Choroid plexus epithelial cell (primary cell): Measurements from ENCODE around the gene WBP4.
"Not testable (repeated sequence)": the region's sequence is repeated elsewhere in the genome, so short reads cannot be mapped to it uniquely, and the experiment has no call there.

Source experiments
- DNase-seq: peaks from one replicate; pipeline ENCODE4 v3.0.0-alpha.2; 2010; ENCODE audit warnings: low read depth
- H3K4me3 ChIP-seq: 2 replicates; pipeline ENCODE4 v1.5.1; 2011; ENCODE audit warnings: low read depth, mild to moderate bottlenecking, control low read depth, low read length, moderate library complexity
- CTCF ChIP-seq: conservative IDR thresholded peaks from 2 replicates; pipeline ENCODE4 v1.5.1; 2011; ENCODE audit warnings: low read depth, mild to moderate bottlenecking, control low read depth, inconsistent platforms, low read length, moderate library complexity

The WBP4 gene

DNA sequence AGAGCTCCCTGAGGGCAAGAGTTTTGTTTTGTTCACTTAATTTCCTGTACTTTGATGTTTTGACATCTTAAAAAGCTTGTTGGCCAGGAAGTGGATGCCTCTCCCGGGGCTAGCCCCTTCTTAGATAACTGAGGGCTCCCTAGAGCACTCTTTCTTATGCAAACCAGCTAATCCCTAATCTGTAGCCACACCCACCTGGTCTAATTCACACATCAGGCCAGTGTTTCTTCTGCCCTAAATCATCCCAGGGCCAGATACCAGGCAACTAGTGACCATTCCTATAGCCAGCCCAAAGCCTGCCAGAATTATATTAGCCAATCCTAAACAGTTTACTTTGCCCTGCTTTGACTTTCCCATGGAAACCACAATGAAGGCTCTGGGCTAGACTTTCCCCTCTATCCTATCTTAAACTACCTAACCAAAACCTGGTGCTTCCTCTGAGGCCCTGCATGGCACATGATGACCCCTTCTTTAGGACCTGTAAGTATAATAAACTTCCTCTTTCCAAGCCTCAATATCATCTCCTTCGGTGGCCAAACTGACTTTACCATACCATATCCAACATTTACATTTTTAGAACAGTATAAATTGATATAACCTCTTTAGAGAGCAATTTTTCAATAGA, 24.8 kb downstream of the WBP4 start:
- DNase-seq: no peak
- TF ChIP-seq CTCF: no peak
- H3K4me3 ChIP-seq: no peak overlapping the region

DNA sequence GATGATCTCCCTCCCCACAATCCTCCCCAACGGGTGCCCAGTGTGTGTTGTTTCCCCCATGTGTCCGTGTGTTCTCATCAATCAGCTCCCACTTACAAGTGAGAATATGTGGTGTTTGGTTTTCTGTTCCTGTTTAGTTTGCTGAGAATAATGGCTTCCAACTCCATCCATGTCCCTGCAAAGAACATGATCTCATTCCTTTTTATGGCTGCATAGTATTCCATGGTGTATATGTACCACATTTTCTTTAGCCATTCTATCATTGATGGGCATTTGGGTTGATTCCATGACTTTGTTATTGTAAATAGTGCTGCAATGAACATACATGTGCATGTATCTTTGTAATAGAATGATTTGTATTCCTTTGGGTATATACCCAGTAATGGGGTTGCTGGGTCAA, 34.4 kb downstream of the WBP4 start:
- DNase-seq, H3K4me3 ChIP-seq: not testable (repeated sequence)

DNA sequence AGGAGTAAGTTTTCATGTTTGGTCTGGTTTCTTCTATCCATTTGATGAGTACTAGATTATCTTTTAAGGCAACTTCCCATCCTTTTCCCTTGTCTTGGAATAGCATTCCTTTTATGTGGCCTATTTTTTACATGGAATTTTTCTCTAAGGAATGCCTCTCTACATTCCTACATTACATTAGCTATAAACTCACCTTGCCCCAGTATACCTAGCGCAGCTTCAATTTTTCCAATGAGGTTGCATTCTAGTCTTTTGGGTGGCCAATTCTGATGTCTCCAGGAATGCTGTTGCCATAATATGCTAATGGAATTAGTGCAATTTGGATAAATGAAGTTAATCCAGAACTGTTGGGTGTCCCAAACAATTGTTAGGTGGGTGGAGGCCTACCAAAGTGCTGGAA, 37.5 kb downstream of the WBP4 start:
- H3K4me3 ChIP-seq: no peak overlapping the region
- TF ChIP-seq CTCF: no peak
- no peak for DNase-seq

DNA sequence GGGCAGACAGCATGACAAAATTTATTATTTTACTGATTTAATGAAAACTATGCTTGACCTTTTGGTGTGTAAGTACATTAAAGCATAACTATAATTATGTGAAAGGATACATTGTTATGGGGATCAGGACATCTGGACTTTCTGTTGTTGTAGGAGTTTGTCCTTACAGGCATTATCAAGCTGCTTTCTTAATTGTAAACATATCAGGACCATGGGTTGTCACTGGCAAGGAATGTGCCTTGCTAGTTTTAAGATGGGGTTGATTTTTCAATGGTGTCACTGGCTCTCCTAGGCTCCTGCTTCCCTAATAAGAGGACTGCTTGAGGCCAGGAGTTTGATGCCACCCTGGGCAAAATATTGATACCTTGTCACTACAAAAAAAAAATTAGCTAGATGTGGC, 38.7 kb downstream of the WBP4 start:
- no peak for DNase-seq
- no peak for TF ChIP-seq CTCF
- H3K4me3 ChIP-seq: no peak overlapping the region

DNA sequence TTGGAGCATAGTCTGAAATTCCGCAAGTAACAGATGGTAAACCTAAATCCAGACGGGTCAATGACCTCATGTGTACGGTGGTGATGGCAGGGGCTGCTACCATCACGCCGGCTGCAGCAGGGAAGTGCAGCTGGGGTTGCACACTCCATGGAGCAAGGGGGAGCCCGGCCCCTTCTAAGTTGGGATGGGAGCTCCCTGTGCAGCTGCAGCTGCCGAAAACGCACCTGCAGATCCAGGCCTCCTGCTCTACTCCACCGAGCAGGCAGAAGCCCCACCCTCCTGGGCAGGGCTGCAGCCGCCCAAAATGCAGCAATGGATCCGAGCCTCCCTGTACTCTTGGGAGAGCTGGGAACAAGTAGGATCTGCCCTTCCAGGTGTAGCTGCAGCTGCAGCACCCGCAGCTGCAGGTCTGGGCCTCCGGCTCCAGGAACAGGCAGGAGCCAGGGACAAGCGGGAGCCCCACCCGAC, 45.8 kb downstream of the WBP4 start:
- DNase-seq: no peak
- TF ChIP-seq CTCF: no peak
- no peak overlapping the region for H3K4me3 ChIP-seq

DNA sequence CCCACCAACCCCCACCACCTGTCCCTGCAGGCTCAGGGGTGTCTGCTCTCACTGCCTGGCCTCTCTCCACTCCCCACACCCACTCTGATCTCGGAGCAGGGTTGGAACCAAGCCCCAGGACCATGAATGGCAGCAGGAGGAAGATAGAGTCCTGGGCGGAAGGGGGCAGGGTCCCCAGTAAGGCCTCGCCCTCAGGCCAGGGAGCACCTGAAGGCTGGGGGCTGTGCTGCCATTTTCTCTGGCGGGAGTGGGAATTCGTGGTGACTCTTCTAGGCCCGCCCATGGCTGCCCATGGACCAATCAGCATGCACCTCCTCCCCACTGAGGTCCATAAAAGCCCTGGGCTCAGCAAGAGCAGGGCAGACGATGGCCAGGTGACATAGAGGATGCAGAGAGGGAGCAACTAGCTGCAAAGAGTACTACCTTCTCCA, 46.3 kb downstream of the WBP4 start:
- H3K4me3 ChIP-seq: no peak overlapping the region
- DNase-seq: no peak
- TF ChIP-seq CTCF: no peak

- no peak overlapping the region for H3K4me3 ChIP-seq
- peak; percentile 65 for DNase-seq
- TF ChIP-seq CTCF: no peak
Measured at GRCh38 chr13:41111454-41111853, 50.1 kb downstream of the WBP4 start.
